PFSK-1 (cell line): ENCODE data around the gene PLXDC2.

Experiments used
- FOXP2 ChIP-seq: optimal IDR thresholded peaks from 2 replicates; pipeline ENCODE3; 2011; ENCODE audit warnings: borderline replicate concordance, control low read depth, inconsistent platforms; ENCODE audit not compliant: insufficient read depth; ENCODE audit errors: extremely low read length, extremely low read depth
- POLR2AphosphoS5 ChIP-seq: IDR thresholded peaks from 2 replicates; pipeline ENCODE4 v1.6.1; 2012; ENCODE audit warnings: low read depth, mild to moderate bottlenecking, control low read depth, low read length, moderate library complexity
- SIN3A ChIP-seq: IDR thresholded peaks from 2 replicates; pipeline ENCODE4 v1.6.1; 2012; ENCODE audit warnings: mild to moderate bottlenecking, low read length, moderate library complexity, borderline replicate concordance; ENCODE audit not compliant: insufficient read depth
- TAF1 ChIP-seq: IDR thresholded peaks from 2 replicates; pipeline ENCODE4 v1.6.1; 2012; ENCODE audit warnings: low read length, control low read depth, borderline replicate concordance; ENCODE audit not compliant: insufficient read depth
- TF ChIP-seq, protein P1 (sequence below), 2 experiments: IDR thresholded peaks; 2 replicates each; pipeline versions ENCODE4 v1.6.1 to v1.8.0; 2011 to 2012; ENCODE audit warnings: low read depth in 2 of 2, low read length in 2 of 2, control low read depth in 1 of 2, inconsistent platforms in 1 of 2, mild to moderate bottlenecking in 1 of 2, moderate library complexity in 1 of 2; ENCODE audit not compliant: insufficient read depth in 1 of 2

PLXDC2 gene

DNA sequence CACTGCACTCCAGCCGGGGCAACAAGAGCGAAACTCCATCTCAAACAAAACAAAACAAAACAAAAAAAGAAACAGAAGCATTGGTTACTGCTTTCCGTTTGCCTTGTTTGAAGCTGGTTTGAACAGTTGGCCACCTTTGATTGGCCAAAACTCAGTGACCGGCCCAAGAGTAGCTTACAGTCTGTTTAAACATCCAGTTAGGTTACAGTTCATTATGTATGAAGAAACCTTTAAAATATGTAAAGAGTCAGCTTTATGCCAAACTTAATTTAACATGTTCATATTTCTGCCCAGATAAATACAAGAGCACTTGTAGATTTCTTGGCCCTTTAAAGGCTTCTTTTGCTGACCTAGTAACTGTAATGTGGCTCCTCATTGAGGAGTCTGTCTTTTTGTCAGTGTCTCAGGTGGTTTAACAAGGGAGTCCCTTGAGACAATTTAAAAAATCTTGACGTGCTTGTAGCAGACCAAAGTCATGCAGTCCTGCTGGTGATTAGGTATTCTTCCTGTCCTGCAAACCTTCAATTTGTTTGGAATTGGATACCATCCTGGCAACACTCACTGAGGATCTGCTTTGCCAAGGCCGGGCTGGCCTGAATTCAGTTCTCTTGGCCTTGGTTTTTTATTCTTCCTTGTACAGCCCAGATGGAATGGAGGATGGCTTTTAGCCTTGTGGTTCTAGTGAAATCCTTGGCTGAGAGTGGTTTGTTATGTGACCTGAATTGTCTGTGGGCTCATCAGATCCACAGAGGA lies 128.9 kb downstream of the PLXDC2 start:
- TF ChIP-seq POLR2AphosphoS5, result no peak
- TF ChIP-seq TAF1, result no peak

DNA sequence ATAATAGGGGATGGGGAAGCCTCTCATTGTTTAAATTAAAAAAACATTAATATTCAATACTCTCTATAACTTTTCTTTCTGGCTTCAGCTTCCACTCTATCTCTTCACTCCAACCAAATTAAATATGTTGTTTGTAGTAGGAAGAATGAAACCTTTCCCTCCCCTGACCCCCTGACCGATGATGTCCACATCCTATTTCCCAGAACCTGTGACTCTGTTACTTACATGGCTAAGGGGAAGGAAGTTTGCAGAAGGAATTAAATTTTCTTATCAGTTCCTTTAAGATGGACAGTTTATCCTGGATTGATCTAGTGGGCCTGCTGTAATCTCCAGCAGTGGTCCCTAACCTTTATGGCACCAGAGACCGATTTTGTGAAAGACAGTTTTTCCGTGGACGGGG lies 130.0 kb downstream of the PLXDC2 start:
- TF ChIP-seq, protein P1, sequence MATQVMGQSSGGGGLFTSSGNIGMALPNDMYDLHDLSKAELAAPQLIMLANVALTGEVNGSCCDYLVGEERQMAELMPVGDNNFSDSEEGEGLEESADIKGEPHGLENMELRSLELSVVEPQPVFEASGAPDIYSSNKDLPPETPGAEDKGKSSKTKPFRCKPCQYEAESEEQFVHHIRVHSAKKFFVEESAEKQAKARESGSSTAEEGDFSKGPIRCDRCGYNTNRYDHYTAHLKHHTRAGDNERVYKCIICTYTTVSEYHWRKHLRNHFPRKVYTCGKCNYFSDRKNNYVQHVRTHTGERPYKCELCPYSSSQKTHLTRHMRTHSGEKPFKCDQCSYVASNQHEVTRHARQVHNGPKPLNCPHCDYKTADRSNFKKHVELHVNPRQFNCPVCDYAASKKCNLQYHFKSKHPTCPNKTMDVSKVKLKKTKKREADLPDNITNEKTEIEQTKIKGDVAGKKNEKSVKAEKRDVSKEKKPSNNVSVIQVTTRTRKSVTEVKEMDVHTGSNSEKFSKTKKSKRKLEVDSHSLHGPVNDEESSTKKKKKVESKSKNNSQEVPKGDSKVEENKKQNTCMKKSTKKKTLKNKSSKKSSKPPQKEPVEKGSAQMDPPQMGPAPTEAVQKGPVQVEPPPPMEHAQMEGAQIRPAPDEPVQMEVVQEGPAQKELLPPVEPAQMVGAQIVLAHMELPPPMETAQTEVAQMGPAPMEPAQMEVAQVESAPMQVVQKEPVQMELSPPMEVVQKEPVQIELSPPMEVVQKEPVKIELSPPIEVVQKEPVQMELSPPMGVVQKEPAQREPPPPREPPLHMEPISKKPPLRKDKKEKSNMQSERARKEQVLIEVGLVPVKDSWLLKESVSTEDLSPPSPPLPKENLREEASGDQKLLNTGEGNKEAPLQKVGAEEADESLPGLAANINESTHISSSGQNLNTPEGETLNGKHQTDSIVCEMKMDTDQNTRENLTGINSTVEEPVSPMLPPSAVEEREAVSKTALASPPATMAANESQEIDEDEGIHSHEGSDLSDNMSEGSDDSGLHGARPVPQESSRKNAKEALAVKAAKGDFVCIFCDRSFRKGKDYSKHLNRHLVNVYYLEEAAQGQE (IDR thresholded peaks at IDR 0.05; ENCODE audit: insufficient read depth in 1 of 2, low read depth in 2 of 2, low read length in 2 of 2), result no peak
- TF ChIP-seq TAF1 (no peak), SIN3A (no peak), POLR2AphosphoS5 (no peak)

DNA sequence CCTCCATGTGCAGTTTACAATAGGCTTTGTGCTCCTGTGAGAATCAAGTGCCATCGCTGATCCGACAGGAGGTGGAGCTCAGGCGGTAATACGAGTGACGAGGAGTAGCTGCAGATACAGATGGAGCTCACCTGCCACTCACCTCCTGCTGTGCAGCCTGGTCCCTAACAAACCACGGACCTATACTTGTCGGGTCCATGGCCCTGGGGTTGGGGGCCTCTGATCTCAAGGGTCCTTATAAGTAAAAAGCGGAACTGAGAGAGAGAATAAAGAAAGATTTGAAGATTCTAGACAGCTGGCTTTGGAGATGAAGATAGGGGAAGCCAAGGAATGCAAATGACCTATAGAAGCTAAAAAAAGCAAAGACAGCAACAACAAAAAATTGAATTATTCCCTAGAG lies 130.6 kb downstream of the PLXDC2 start:
- TF ChIP-seq TAF1 (no peak), FOXP2 (no peak)
- TF ChIP-seq, protein P1 (IDR thresholded peaks at IDR 0.05; ENCODE audit: insufficient read depth in 1 of 2, low read depth in 2 of 2, low read length in 2 of 2), result no peak

DNA sequence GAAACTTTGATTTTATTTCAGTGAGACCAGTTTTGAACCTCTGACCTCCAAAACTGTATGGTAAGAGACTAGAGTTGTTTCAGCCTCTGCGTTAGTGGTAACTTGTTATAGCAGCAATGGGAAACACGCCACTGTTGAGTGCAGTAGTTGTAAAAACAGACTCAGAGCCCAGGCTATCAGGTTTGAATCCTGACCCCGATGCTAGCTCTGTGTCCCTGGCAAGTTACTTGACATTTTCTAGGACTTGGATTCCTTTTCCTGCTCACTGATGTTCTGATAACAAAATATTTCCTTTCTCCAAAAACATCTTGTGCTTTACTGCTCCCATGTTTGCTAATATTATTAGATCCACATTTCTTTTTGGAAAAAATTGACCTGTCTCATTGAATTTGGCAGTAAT lies 131.0 kb downstream of the PLXDC2 start:
- TF ChIP-seq POLR2AphosphoS5, result no peak
- TF ChIP-seq TAF1, result no peak

DNA sequence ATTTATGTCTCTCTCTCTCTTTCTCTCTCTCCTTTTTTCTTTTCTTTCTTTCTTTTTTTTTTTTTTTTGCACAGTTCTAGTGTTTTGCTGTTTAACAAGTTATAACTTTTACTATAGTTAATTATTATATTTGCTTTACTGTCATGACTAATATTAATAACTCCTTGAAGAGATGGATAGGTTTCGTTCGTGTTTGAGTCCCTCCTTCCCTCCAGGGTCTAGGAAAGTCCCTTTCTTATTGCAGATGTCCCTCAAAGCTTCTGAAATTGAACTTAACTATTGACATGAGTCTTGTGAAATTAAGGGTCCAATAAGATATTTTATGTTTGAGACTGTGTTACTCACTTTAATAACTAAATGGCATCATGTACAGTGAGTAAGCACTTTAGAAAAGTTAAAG lies 131.4 kb downstream of the PLXDC2 start:
- TF ChIP-seq TAF1, result no peak
- no peak for TF ChIP-seq FOXP2
- TF ChIP-seq, protein P1 (IDR thresholded peaks at IDR 0.05; ENCODE audit: insufficient read depth in 1 of 2, low read depth in 2 of 2, low read length in 2 of 2), result no peak
- TF ChIP-seq SIN3A, result no peak
- no peak for TF ChIP-seq POLR2AphosphoS5

DNA sequence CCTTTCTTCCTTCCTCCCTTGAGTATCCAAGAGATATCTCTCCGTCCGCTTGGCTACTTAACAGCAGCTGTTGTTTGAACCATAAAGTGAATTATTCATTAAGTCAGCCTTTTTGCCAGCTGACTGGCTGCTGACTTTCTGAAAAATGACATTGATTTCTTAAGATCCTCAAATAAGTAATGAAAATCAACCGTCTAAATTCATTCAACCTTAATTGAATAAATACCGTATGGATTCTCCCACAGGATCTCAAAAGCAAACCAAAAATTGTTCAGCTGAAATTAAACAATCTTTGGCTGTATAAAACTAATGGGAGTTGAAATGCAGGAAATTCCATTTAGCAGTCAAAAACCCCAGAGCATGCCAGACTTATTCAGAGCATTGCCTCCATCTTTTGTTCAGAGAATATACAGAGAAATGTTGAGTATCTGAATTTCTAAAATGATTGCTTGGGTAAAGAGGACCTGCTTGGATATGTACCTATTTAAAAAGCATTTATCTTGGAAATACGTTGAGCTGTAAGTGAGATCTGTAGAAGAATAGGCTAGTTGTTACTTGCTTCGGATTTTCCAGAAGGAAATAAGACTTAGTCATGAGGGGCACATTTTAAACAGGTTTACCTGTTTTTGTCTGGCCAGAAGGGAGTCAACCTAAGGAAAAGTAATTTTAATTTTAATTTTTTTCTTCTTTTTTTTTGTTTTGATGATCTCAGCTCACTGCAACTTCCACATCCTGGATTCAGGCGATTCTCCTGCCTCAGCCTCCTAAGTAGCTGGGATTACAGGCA lies 136.2 kb downstream of the PLXDC2 start:
- TF ChIP-seq, protein P1 (IDR thresholded peaks at IDR 0.05; ENCODE audit: insufficient read depth in 1 of 2, low read depth in 2 of 2, low read length in 2 of 2), result no peak
- TF ChIP-seq POLR2AphosphoS5, result no peak
- no peak for TF ChIP-seq TAF1
- TF ChIP-seq SIN3A, result no peak
- TF ChIP-seq FOXP2, result no peak
